GM19023 (cell line): ENCODE measurements around the gene CD47.

Source experiments
- ATAC-seq: cut with Tn5 transposase; IDR thresholded peaks from one replicate; pipeline ENCODE4 v1.9.1; 2021; ENCODE audit warnings: mild to moderate bottlenecking, moderate library complexity; ENCODE audit not compliant: unreplicated experiment

CD47 gene

GRCh38 chr3:108118038-108118768, 27.4 kb upstream of the CD47 start:
- ATAC-seq: no peak

DNA sequence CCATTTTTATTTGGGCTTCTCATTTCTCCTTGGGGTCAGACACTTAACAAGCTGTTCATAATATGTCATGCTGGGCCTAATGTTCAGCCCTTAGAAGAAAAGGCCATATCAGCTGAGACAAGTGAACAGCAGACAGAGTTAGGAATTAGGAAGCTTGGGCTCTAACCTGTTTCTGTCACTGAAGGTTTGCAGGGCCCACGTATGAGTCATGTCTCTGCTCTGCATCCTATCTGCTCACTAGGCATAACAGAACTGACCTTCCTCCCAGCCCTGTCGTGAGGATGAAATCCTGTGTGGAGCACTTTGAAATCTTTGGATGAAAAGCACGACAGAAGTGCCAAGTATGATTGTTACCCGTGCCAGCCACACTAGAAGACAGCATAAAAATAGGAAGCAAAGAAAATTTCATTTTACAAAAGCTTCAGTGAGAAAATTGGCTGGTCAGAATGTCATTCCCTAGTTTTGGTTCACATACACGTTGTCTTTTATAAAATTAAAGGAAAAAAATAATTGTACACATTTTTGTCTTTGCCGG, 26.5 kb upstream of the CD47 start:
- ATAC-seq: no peak

DNA sequence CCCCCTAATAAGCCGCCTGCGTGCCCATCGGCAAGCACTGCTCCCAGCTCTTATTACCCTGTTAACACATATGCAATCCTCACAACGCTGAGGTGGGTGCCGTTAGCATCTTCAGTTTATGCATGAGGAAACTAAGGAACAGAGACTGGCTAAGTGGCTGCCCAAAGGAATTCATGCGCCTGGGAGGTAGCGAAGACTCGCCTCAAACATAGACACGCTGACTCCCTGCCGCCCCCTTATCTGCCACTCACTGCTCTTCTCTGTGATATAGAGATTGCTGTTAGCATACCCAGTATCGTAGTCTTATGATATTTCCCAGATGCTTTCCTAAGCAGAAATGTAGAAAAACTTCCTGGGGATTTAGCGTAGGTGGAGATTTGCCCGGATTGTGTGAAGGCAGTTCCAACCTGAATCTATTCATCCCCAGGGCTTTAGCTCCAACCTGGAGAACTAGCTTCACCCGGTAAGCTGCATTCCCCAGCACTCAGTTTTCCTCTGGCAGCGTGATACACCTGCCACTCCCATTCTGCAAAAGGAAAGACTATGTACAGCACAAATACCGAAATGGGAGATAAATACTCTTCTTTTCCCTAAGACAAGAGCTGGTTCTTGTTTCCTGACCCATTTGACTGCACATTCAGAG, 23.7 kb upstream of the CD47 start:
- no peak for ATAC-seq

GRCh38 chr3:108113975-108114374, 23.1 kb upstream of the CD47 start:
- no peak for ATAC-seq

- no peak for ATAC-seq
Measured at GRCh38 chr3:108110934-108111333, 20.1 kb upstream of the CD47 start.

DNA sequence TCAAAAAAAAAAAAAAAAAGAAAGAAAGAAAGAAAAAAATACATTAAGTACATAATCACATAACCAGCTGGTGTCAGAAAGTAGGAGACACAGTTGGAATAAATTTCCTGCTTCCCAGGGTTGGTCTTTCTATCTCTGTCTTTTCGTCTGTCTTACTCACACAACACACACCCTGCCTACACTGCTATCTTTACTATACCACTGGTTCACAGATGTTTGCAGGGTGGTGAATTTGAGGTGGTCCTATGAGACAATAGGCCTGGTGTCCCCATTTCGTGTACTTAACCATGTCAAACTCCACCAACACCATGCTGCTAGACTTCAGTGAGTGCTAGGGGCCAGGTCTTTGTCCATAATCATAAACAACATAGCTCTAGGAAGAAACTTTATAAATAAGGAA, 17.6 kb upstream of the CD47 start:
- ATAC-seq: no peak

- ATAC-seq: no peak
Measured at GRCh38 chr3:108106449-108106848, 15.6 kb upstream of the CD47 start.

DNA sequence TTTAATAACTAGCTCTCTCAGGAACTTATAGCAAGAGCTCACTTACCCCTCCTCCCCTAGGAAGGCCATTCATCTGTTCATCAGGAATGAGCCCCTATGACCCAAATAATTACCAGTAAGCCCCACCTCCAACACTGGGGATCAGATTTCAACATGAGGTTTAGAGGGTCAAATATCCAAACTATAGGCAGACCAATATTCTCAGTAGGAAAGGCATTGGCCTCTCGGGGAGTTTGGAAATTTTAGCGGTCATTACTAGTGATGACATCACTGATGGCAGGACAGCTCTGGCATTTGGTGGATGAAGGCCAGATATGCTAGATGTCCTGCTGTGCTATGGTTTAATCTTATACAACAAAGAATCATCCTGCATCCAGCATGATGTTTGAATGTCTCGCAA, 15.2 kb upstream of the CD47 start:
- ATAC-seq: no peak

DNA sequence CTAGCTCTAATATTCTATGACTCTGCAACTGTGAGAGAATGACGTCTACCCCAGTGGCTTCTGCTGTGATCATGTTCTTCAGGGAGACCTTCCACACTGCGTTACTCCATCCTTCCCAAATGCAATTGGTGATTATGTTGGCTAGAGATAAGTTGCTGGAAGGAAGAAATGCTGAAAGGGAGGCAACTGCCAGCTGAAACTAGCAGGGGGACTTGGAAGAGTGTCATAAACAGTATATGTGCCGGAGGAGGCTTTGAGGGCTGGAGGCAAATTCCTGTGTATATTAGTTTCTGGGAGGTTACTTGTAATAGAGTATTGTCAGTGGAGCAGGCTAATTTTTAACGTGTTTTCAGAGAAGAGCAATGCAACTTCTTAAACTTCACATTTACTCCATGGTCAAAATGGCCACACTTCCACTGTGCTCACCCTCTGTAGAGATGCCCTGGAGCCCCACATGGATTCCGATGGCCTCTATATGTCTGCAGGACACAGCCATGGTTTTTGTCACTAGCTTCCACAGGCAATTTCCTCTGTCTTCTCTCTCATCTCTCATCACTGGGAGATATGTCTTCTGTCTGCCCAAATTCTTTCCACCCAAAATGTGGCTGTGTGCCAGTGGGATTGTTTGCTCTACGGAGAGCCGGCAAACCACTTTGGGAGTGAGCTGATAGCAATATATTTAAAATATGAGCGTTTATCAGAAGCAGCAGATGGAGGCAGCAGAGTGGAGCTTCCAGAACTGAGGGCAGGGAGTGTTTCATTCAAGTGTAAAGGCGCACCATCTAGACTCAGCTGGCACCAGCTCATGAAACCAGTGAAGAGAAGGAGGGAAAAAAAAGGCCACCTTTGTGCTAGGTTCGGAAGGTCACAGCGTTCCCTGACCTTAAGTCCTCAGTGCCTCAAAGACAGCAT, 13.3 kb upstream of the CD47 start:
- no peak for ATAC-seq

GRCh38 chr3:108103040-108103751, 12.4 kb upstream of the CD47 start:
- ATAC-seq: no peak

GRCh38 chr3:108102420-108103039, 11.7 kb upstream of the CD47 start:
- no peak for ATAC-seq

DNA sequence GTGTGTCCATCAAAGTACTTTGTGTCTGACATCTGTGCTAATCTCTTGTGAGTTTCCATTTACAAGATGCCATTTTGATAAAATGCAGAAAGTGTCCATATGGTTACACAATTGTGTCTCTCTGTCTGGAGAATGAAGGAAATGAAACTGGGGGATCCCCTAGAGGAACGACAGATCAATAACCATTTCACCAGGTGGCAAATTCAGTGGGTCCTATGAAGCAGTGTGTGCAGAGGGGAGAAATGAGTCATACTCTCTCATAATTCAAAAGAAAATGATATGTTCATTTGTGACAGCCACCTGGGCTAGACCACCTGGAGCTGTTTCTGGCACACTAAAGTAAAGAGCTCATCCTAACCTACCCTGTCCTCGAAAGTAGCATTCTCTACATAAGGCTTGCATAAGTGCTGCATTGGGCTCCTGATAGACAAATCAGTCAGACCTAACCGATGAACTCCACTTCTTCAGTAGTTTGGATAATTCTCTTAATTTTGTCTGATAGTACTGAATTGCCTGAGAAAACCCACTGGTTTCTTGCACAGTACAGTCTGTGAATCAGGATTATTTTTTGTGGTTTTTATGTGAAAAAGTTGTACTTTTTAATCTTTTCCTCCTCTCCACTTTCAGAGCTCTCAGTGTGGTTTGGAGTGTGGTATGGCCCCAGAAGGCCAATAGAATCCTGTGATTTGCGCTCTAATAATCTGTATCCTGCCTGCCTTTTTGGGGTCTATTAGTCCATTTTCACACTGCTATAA, 10.3 kb upstream of the CD47 start:
- peak; percentile 87 for ATAC-seq

DNA sequence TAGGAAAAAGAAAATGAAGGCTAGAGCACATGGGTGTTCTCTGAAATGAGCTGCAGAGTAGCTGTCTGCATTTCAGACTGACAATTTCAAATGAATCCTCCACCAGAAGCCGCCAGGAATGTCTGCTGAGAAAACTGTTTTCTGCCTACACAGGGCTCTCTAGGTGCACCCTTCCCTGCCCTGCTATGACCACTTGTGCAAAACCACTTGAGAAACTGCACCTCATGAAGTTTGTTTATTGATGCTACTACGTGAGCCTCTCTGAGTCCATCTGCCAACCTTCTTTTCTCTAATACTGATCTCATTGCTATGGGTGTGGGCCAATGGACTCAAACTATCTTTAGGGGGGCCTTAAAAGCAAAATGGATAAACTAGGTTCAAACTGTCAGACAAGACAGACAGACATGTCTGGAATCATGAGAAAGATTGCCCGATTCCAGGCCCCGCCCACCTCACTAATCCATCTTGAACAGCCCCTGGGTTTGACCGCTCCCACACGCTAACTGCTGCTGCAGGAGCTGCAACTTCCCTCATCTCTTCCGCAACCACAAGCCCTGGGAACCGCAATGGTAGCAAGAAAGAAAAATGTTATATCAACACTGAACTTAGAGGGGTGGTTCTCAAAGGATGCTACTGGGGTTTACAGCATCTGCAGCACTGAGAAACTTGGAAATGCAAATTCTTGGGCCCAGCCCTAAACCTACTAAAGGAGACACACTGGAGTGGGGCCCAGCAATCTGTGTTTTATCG, 9.0 kb upstream of the CD47 start:
- peak; percentile 15 for ATAC-seq

DNA sequence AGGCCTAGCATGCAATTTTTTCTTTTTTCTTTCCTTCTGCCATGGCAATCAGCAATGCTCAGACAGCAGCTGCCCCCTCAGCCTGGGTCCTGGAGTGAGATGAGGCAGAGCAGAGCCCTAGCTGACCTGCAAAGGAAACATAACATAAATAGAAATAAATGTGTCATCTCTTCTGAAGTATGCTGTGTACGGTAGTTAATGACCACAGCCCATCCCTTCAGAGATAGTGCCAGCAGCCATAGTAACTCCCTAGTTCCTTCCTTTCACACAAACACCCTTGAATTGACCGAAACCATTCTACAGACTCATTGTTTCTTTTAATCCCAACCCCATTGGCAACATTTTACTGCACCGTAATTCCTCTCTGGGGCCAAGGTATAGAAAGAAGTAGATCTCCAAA, 8.4 kb upstream of the CD47 start:
- no peak for ATAC-seq

GRCh38 chr3:108098003-108098370, 7.2 kb upstream of the CD47 start:
- ATAC-seq: no peak

- no peak for ATAC-seq
Measured at GRCh38 chr3:108097322-108098002, 6.6 kb upstream of the CD47 start.

DNA sequence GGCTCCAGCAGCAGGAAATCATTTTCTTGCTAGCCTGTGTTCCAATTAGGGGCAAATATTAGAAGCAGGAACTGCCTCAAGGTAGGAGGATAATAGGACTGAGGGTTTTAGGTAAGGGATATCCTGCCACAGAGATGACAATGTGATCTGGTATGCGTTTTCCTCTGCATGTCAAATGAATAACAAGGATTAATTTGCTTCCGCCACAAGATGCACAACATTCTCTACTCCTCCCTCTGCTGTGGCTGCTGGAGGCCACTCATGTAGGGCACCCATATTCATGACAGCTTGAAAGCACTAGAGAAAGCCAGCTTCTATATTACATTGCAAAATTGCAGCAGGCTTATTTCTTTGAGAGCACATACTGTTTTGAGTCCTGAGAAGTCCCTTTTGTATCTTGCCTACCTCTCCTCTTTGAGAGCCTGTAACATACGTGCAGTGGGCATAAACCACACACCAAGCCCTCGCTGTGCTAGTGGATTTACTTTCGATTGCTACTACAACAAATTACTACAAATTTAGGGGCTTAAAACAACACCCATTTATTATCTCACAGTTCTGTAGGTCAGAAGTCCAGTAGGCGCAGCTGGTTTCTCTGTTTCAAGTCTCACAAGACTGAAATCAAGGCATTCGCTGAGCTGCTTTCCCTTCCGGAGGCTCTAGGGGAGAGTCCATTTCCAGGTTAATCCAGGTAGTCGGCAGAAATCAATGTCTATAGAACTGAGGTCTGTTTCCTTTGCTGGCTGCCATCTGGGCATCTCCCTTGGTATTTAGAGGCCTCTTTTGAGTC, 5.9 kb upstream of the CD47 start:
- no peak for ATAC-seq

DNA sequence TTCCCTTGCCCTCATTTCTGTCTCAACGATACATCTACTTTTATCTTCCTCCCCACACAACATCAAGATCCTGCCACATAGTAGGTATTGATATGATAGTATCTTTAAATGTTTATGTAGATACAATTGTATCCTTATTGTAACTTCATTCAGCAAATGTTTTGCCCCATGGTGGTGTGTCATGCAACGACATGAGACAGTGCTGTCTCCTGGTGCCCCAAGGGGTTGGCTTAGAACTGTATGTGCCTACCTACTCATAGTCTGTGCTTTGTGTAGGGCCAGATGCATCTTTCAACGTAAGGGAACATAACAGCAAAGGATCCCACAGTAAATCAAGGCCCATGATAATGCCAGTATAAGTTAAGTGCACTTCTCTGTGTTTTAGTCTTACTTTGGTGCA, 2.8 kb upstream of the CD47 start:
- ATAC-seq: no peak
